Keratinocyte (primary cell): ENCODE data around the gene PNRC1. TPM values are rescaled to one million over a fixed set of nuclear protein-coding genes. Genes with fewer than 3 reads are reported as not detected.

Experiments
- DNase-seq: peaks from one replicate; pipeline ENCODE4 v3.0.0-alpha.2; 2011; ENCODE audit warnings: low read depth, missing footprints, low spot score
- FAIRE-seq: peaks from 2 replicates; lab custom pipeline; 2011; peaks lifted over from hg19 to GRCh38; lab: Jason Lieb, UNC
- H2AFZ ChIP-seq: 2 replicates; pipeline ENCODE4 v1.6.0; 2012; ENCODE audit warnings: low read length, control low read depth, inconsistent platforms; ENCODE audit not compliant: control insufficient read depth
- H3K27ac ChIP-seq: 2 replicates; pipeline ENCODE4 v1.5.1; 2011; ENCODE audit warnings: low read length; ENCODE audit not compliant: control insufficient read depth, insufficient read depth
- H3K27me3 ChIP-seq: 3 replicates; pipeline ENCODE4 v1.6.0; 2011; ENCODE audit warnings: low read length; ENCODE audit not compliant: control insufficient read depth, insufficient read depth; ENCODE audit errors: extremely low read depth
- H3K36me3 ChIP-seq, 2 experiments: 2 replicates in 1 of 2; 3 replicates in 1 of 2; pipeline ENCODE4 v1.5.1; 2011; ENCODE audit warnings: low read length in 2 of 2, mild to moderate bottlenecking in 1 of 2; ENCODE audit not compliant: control insufficient read depth in 2 of 2, insufficient read depth in 2 of 2; ENCODE audit errors: extremely low read depth in 1 of 2
- H3K4me1 ChIP-seq: 3 replicates; pipeline ENCODE4 v1.5.1; 2011; ENCODE audit warnings: low read length; ENCODE audit not compliant: control insufficient read depth, insufficient read depth; ENCODE audit errors: extremely low read depth
- H3K4me2 ChIP-seq: 3 replicates; pipeline ENCODE4 v1.6.0; 2011; ENCODE audit warnings: low read depth, low read length; ENCODE audit not compliant: control insufficient read depth, insufficient read depth; ENCODE audit errors: extremely low read depth
- H3K4me3 ChIP-seq, 3 experiments: fragments of 200-600 bp in 1 of 3; sonication (generic) in 1 of 3; 2 replicates in 2 of 3; 3 replicates in 1 of 3; pipeline ENCODE4 v1.5.1; 2011 to 2016; ENCODE audit warnings: low read length in 3 of 3, mild to moderate bottlenecking in 3 of 3, control low read depth in 2 of 3, inconsistent platforms in 1 of 3, low read depth in 1 of 3, mixed read lengths in 1 of 3, mixed run types in 1 of 3, moderate library complexity in 1 of 3; ENCODE audit not compliant: control insufficient read depth in 2 of 3, insufficient read depth in 2 of 3; ENCODE audit errors: extremely low read depth in 1 of 3
- H3K79me2 ChIP-seq: 2 replicates; pipeline ENCODE4 v1.6.0; 2012; ENCODE audit warnings: low read length; ENCODE audit not compliant: control insufficient read depth, insufficient read depth
- H3K9ac ChIP-seq: 3 replicates; pipeline ENCODE4 v1.6.0; 2011; ENCODE audit warnings: low read length; ENCODE audit not compliant: control insufficient read depth, insufficient read depth; ENCODE audit errors: extremely low read depth
- H3K9me1 ChIP-seq: 3 replicates; pipeline ENCODE4 v1.6.0; 2011; ENCODE audit warnings: low read length; ENCODE audit not compliant: control insufficient read depth, insufficient read depth; ENCODE audit errors: extremely low read depth
- H3K9me3 ChIP-seq: 2 replicates; pipeline ENCODE4 v1.5.1; 2012; ENCODE audit warnings: low read depth, low read length; ENCODE audit not compliant: control insufficient read depth
- H4K20me1 ChIP-seq: 3 replicates; pipeline ENCODE4 v1.6.0; 2011; ENCODE audit warnings: low read length; ENCODE audit not compliant: control insufficient read depth, insufficient read depth; ENCODE audit errors: extremely low read depth
- EZH2 ChIP-seq: IDR thresholded peaks from one replicate; pipeline ENCODE4 v1.6.1; 2012; ENCODE audit warnings: inconsistent platforms, mild to moderate bottlenecking, low read length, moderate library complexity
- dilution Hi-C: fragments of 300-500 bp; cut with MboI; formaldehyde crosslinking; loops from one replicate; pipeline ENCODE4 v1.7.0; 2020; ENCODE audit warnings: low sequenced_read_pairs; ENCODE audit not compliant: extremely low pct_ligation_motif_present
- polyA plus RNA-seq, 5 experiments: library from polyadenylated mRNA; depleted of rRNA in 3 of 5; stranded (reverse) in 3 of 5; stranded (forward) in 1 of 5; unstranded in 1 of 5; fragments of >200 nt; gene quantifications; 1 replicate in 1 of 5; 2 replicates in 3 of 5; 3 replicates in 1 of 5; pipeline versions ENCODE4 v1.2.1 to v1.2.3, GENCODE V29; 2011 to 2012; ENCODE audit warnings: missing spikeins in 2 of 5, low read depth in 1 of 5, low replicate concordance in 1 of 5
- TF ChIP-seq, protein P1 (sequence below), 3 experiments: IDR thresholded peaks in 1 of 3; conservative IDR thresholded peaks in 1 of 3; optimal IDR thresholded peaks in 1 of 3; 2 replicates in 2 of 3; 3 replicates in 1 of 3; pipeline versions ENCODE3 to v1.5.1; 2011; ENCODE audit warnings: low read length in 3 of 3, mild to moderate bottlenecking in 3 of 3, moderate library complexity in 2 of 3, control low read depth in 1 of 3, inconsistent platforms in 1 of 3; ENCODE audit not compliant: insufficient read depth in 2 of 3; ENCODE audit errors: extremely low read depth in 1 of 3

Gene PNRC1
- polyA plus RNA-seq, 1 donor (not counting 4 experiments of a cell fraction or from before 2014, with no cell fraction given) = 34.6 TPM

DNA sequence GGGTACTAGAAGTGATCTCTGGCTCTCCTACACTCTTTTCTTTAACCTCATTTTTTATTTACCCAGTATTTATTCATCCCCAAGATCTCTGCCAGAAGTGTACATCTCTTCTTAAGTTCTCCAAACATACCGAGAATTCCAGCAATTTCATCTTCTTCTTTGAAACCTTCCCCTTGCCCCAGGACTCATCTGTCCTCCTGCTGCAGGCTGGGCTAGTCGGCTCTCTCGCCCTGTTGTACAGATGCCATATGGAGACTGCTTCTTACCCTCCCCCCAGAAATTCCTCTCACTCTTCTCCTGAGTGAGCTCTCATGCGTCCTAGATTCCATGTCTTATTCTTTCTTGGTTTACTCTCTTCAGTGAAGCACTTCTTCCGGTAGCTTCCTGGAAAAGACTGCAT lies 21.9 kb upstream of the PNRC1 start:
- dilution Hi-C loops = no loop called here
- no peak overlapping the region for H2AFZ ChIP-seq

DNA sequence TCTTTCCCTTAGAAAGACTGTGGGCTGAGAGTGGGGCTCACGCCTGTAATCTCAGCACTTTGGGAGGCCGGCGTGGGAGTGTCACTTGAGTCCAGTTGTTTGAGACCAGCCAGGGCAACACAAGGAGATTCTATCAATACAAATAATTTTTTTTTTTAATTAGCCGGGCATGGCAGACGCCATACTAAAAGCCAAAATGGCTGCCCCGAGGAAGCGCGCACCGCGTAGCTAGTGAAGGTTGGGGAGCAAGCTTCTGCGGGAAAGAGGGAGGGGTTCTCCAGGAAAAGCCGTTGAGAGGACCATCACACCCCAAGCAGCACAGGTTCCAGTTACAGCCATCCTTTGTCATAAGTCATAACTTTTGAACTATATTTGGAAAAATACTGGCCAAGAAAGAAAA lies 21.3 kb upstream of the PNRC1 start:
- no peaks in the 10 kb centered on the region for H3K9me1 ChIP-seq
- H3K4me2 ChIP-seq = no peak overlapping the region
- dilution Hi-C loops = no loop called here
- FAIRE-seq (no peak), DNase-seq (no peak)
- no peaks in the 10 kb centered on the region for H3K79me2 ChIP-seq
- no peak overlapping the region for H3K4me3 ChIP-seq
- H3K27ac ChIP-seq = no peak overlapping the region
- no peak overlapping the region for H2AFZ ChIP-seq
- no peak overlapping the region for H3K9ac ChIP-seq
- H3K4me1 ChIP-seq = no peaks in the 10 kb centered on the region
- H4K20me1 ChIP-seq = no peaks in the 10 kb centered on the region
- TF ChIP-seq EZH2 = no peak
- TF ChIP-seq, protein P1, sequence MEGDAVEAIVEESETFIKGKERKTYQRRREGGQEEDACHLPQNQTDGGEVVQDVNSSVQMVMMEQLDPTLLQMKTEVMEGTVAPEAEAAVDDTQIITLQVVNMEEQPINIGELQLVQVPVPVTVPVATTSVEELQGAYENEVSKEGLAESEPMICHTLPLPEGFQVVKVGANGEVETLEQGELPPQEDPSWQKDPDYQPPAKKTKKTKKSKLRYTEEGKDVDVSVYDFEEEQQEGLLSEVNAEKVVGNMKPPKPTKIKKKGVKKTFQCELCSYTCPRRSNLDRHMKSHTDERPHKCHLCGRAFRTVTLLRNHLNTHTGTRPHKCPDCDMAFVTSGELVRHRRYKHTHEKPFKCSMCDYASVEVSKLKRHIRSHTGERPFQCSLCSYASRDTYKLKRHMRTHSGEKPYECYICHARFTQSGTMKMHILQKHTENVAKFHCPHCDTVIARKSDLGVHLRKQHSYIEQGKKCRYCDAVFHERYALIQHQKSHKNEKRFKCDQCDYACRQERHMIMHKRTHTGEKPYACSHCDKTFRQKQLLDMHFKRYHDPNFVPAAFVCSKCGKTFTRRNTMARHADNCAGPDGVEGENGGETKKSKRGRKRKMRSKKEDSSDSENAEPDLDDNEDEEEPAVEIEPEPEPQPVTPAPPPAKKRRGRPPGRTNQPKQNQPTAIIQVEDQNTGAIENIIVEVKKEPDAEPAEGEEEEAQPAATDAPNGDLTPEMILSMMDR (optimal IDR thresholded peaks at IDR 0.05 in 1 of 3, IDR thresholded peaks at IDR 0.05 in 1 of 3, conservative IDR thresholded peaks at IDR 0.05 in 1 of 3; ENCODE audit: extremely low read depth in 1 of 3, insufficient read depth in 2 of 3, low read length in 3 of 3) = no peak
- no peaks in the 10 kb centered on the region for H3K36me3 ChIP-seq
- no peaks in the 10 kb centered on the region for H3K27me3 ChIP-seq
- no peaks in the 10 kb centered on the region for H3K9me3 ChIP-seq

More for the DNA sequence above, 21.9 kb upstream of the PNRC1 start:
- no peaks in the 10 kb centered on the region for H3K27me3 ChIP-seq
- H4K20me1 ChIP-seq = no peaks in the 10 kb centered on the region
- no peak for DNase-seq
- no peaks in the 10 kb centered on the region for H3K4me1 ChIP-seq
- no peaks in the 10 kb centered on the region for H3K9me3 ChIP-seq
- TF ChIP-seq EZH2 = no peak
- TF ChIP-seq, protein P1 (optimal IDR thresholded peaks at IDR 0.05 in 1 of 3, IDR thresholded peaks at IDR 0.05 in 1 of 3, conservative IDR thresholded peaks at IDR 0.05 in 1 of 3; ENCODE audit: extremely low read depth in 1 of 3, insufficient read depth in 2 of 3, low read length in 3 of 3) = no peak
- H3K4me2 ChIP-seq = no peak overlapping the region
- H3K4me3 ChIP-seq = no peak overlapping the region
- no peak overlapping the region for H3K9ac ChIP-seq
- no peak for FAIRE-seq
- no peak overlapping the region for H3K27ac ChIP-seq
- H3K36me3 ChIP-seq = no peaks in the 10 kb centered on the region
- no peaks in the 10 kb centered on the region for H3K79me2 ChIP-seq
- H3K9me1 ChIP-seq = no peaks in the 10 kb centered on the region
